Measurements from ENCODE around the gene SOX6. TPM values are rescaled to one million over a fixed set of nuclear protein-coding genes. Genes with fewer than 3 reads are reported as not detected.

Gene SOX6
- total RNA-seq, 1 donor from 2014 or later, result 20.2 TPM

GRCh38 chr11:16364254-16364653 lies 7.9 kb upstream of the SOX6 start:
- DNase-seq, result no peak

GRCh38 chr11:16363706-16364105 lies 7.4 kb upstream of the SOX6 start:
- no peak for DNase-seq

GRCh38 chr11:16361108-16361865 lies 4.9 kb upstream of the SOX6 start:
- no peak for DNase-seq

GRCh38 chr11:16359369-16359768 lies 3.0 kb upstream of the SOX6 start:
- no peak for DNase-seq

GRCh38 chr11:16358726-16359125 lies 2.4 kb upstream of the SOX6 start:
- DNase-seq, result no peak

GRCh38 chr11:16357775-16358174 lies 1.4 kb upstream of the SOX6 start:
- no peak for DNase-seq

- peak; percentile 20 for DNase-seq
Measured at GRCh38 chr11:16356761-16357393, 531 bp upstream of the SOX6 start.

- DNase-seq, result no peak
Measured at GRCh38 chr11:16352707-16353106, 3.6 kb downstream of the SOX6 start.

- no peak for DNase-seq
Measured at GRCh38 chr11:16350125-16350524, 6.2 kb downstream of the SOX6 start.

GRCh38 chr11:16347928-16348685 lies 8.2 kb downstream of the SOX6 start:
- no peak for DNase-seq

- DNase-seq, result no peak
Measured at GRCh38 chr11:16346975-16347374, 9.4 kb downstream of the SOX6 start.

GRCh38 chr11:16341853-16342252 lies 14.5 kb downstream of the SOX6 start:
- DNase-seq, result no peak

- DNase-seq, result peak; percentile 35
Measured at GRCh38 chr11:16338393-16338792, 18.0 kb downstream of the SOX6 start.

- DNase-seq, result no peak
Measured at GRCh38 chr11:16337421-16338213, 18.7 kb downstream of the SOX6 start.

- no peak for DNase-seq
Measured at GRCh38 chr11:16336721-16337120, 19.6 kb downstream of the SOX6 start.

- DNase-seq, result no peak
Measured at GRCh38 chr11:16336204-16336603, 20.1 kb downstream of the SOX6 start.

GRCh38 chr11:16335236-16335962 lies 20.9 kb downstream of the SOX6 start:
- DNase-seq, result no peak

- no peak for DNase-seq
Measured at GRCh38 chr11:16326679-16327297, 29.6 kb downstream of the SOX6 start.

- no peak for DNase-seq
Measured at GRCh38 chr11:16322190-16322589, 34.2 kb downstream of the SOX6 start.

- DNase-seq, result no peak
Measured at GRCh38 chr11:16321148-16321547, 35.2 kb downstream of the SOX6 start.

- DNase-seq, result no peak
Measured at GRCh38 chr11:16318320-16318719, 38.0 kb downstream of the SOX6 start.
